ENCODE measurements around the gene DNAH10. TPM values are rescaled to one million over a fixed set of nuclear protein-coding genes. Genes with fewer than 3 reads are reported as not detected.

The DNAH10 gene
- total RNA-seq, 1 experiment from 2014 or later, result 0.09 TPM

- POLR2A ChIA-PET, result no interaction called here
Measured at GRCh38 chr12:123760267-123760938, 1.7 kb upstream of the DNAH10 start.

GRCh38 chr12:123762715-123763052 is 583 bp downstream of the DNAH10 start:
- POLR2A ChIA-PET, result no interaction called here
- DNase-seq (ENCODE audit: low spot score) (no peak), ATAC-seq (peak; percentile 5)
- Mint-ChIP-seq H3K9me3 (no peaks in the 10 kb centered on the region; the same call in 1 of the 2 replicates), H3K4me1 (peaks cover 13% of the 10 kb centered on the region), H3K36me3 (peaks cover 8% of the 10 kb centered on the region), H3K27ac (no peak overlapping the region), H3K27me3 (ENCODE audit: low read depth) (peaks cover 23% of the 10 kb centered on the region), H3K4me3 (peak overlapping the region; percentile 80)
- CTCF ChIA-PET, result interaction anchor here (0.9 to 1.5 kb wide), 5 partner anchors 9 to 79 kb away, joined by 3 to 7 read pairs (median 4); no protein-coding TSS in a partner anchor
- TF ChIP-seq GTF2I (CRISPR knock-in tag; conservative IDR thresholded peaks at IDR 0.05) (no peak), NFE2L1 (CRISPR knock-in tag; IDR thresholded peaks at IDR 0.05) (peak; percentile 5; the same call in 1 of the 2 replicates), MYBL2 (CRISPR knock-in tag; IDR thresholded peaks at IDR 0.05) (0 out of 2 replicates have a peak, but pooled peaks have one; percentile 4), GRHL2 (CRISPR knock-in tag; IDR thresholded peaks at IDR 0.05; ENCODE audit: insufficient replicate concordance, severe bottlenecking) (no peak), ATF1 (CRISPR knock-in tag; IDR thresholded peaks at IDR 0.05) (no peak)

More at GRCh38 chr12:123760267-123760938, 1.7 kb upstream of the DNAH10 start:
- DNase-seq (ENCODE audit: low spot score) (no peak), ATAC-seq (no peak)
- H3K4me1 Mint-ChIP-seq, result peaks cover 13% of the 10 kb centered on the region
- H3K4me3 Mint-ChIP-seq, result no peak overlapping the region
- peaks cover 16% of the 10 kb centered on the region for H3K27me3 Mint-ChIP-seq (ENCODE audit: low read depth)
- H3K27ac Mint-ChIP-seq, result no peak overlapping the region
- TF ChIP-seq SP1 (CRISPR knock-in tag; conservative IDR thresholded peaks at IDR 0.05), result no peak
- no peak for TF ChIP-seq NFATC4 (CRISPR knock-in tag; IDR thresholded peaks at IDR 0.05)
- TF ChIP-seq AR (CRISPR knock-in tag; IDR thresholded peaks at IDR 0.05), result no peak
- TF ChIP-seq IRF2 (CRISPR knock-in tag; IDR thresholded peaks at IDR 0.05; ENCODE audit: borderline replicate concordance, low read depth), result no peak
- TF ChIP-seq ZNF512 (CRISPR knock-in tag; IDR thresholded peaks at IDR 0.05; ENCODE audit: borderline replicate concordance), result no peak
- TF ChIP-seq MYBL2 (CRISPR knock-in tag; IDR thresholded peaks at IDR 0.05), result no peak
- no peak for TF ChIP-seq PRRX2 (CRISPR knock-in tag; IDR thresholded peaks at IDR 0.05)
- TF ChIP-seq JAZF1 (CRISPR knock-in tag; IDR thresholded peaks at IDR 0.05), result no peak
- TF ChIP-seq SMAD4 (CRISPR knock-in tag; IDR thresholded peaks at IDR 0.05), result no peak
- TF ChIP-seq FOXJ3 (CRISPR knock-in tag; IDR thresholded peaks at IDR 0.05; ENCODE audit: borderline replicate concordance), result no peak
- TF ChIP-seq GRHL2 (CRISPR knock-in tag; IDR thresholded peaks at IDR 0.05; ENCODE audit: insufficient replicate concordance, severe bottlenecking), result no peak
- no peak for TF ChIP-seq ZNF423 (CRISPR knock-in tag; IDR thresholded peaks at IDR 0.05)
- no peak for TF ChIP-seq OVOL2 (CRISPR knock-in tag; IDR thresholded peaks at IDR 0.05; ENCODE audit: borderline replicate concordance)
- TF ChIP-seq EMX1 (CRISPR knock-in tag; IDR thresholded peaks at IDR 0.05), result no peak
- no peak for TF ChIP-seq ZNF232 (CRISPR knock-in tag; IDR thresholded peaks at IDR 0.05)
- peaks cover 11% of the 10 kb centered on the region for H3K36me3 Mint-ChIP-seq
- H3K9me3 Mint-ChIP-seq, result no peaks in the 10 kb centered on the region
- CTCF ChIA-PET, result no interaction called here

GRCh38 chr12:123763093-123763492 is 992 bp downstream of the DNAH10 start:
- Mint-ChIP-seq H3K27me3 (ENCODE audit: low read depth) (peaks cover 23% of the 10 kb centered on the region), H3K9me3 (no peaks in the 10 kb centered on the region; the same call in 1 of the 2 replicates), H3K4me3 (peak overlapping the region; percentile 80), H3K27ac (no peak overlapping the region), H3K36me3 (peaks cover 4% of the 10 kb centered on the region), H3K4me1 (peaks cover 13% of the 10 kb centered on the region)
- ChIA-PET POLR2A (no interaction called here), CTCF (interaction anchor here (0.9 to 1.5 kb wide), 2 partner anchors 29 to 79 kb away, joined by 3 to 7 read pairs; no protein-coding TSS in a partner anchor)
- DNase-seq (ENCODE audit: low spot score) (peak; percentile 76), ATAC-seq (peak; percentile 87)
- TF ChIP-seq ZMAT4 (CRISPR knock-in tag; IDR thresholded peaks at IDR 0.05) (no peak), GRHL2 (CRISPR knock-in tag; IDR thresholded peaks at IDR 0.05; ENCODE audit: insufficient replicate concordance, severe bottlenecking) (no peak), NR2C2 (CRISPR knock-in tag; IDR thresholded peaks at IDR 0.05) (no peak), FOXK1 (CRISPR knock-in tag; IDR thresholded peaks at IDR 0.05) (no peak), SP1 (CRISPR knock-in tag; conservative IDR thresholded peaks at IDR 0.05) (0 out of 2 replicates have a peak, but pooled peaks have one; percentile 17), RELA (CRISPR knock-in tag; IDR thresholded peaks at IDR 0.05; ENCODE audit: borderline replicate concordance) (no peak), JUN (CRISPR knock-in tag; IDR thresholded peaks at IDR 0.05) (no peak), ZNF416 (CRISPR knock-in tag; IDR thresholded peaks at IDR 0.05) (no peak), ZNF532 (CRISPR knock-in tag; IDR thresholded peaks at IDR 0.05; ENCODE audit: borderline replicate concordance) (no peak)
